Stimulated activated effector memory CD8-positive, alpha-beta T cell treated with anti-CD3 and anti-CD28 coated beads, Interleukin-12 subunit alpha, Interleukin-12 subunit beta, amount 100 ng/mL, for 72 hours (primary cell): ENCODE data around the gene TENM4.

ENCODE experiments used
- ATAC-seq: fragments of 150-1000 bp; cut with Tn5 transposase; 2 replicates; pipeline ENCODE4 v1.10.0; 2021
- DNase-seq, 2 donors: peaks; one replicate each; pipeline ENCODE4 v3.0.0; 2021 to 2022; ENCODE audit warnings: low spot score in 2 of 2
- H3K27ac Mint-ChIP-seq: one replicate; pipeline ENCODE4 v1.8.0; 2022; ENCODE audit warnings: mild to moderate bottlenecking, mixed read lengths
- H3K36me3 Mint-ChIP-seq: one replicate; pipeline ENCODE4 v1.8.0; 2022; ENCODE audit warnings: mild to moderate bottlenecking, mixed read lengths
- H3K4me1 Mint-ChIP-seq: one replicate; pipeline ENCODE4 v1.8.0; 2022; ENCODE audit warnings: mixed read lengths
- H3K4me3 Mint-ChIP-seq: one replicate; pipeline ENCODE4 v1.8.0; 2022; ENCODE audit warnings: mild to moderate bottlenecking, mixed read lengths
- H3K9me3 Mint-ChIP-seq: one replicate; pipeline ENCODE4 v1.8.0; 2022; ENCODE audit warnings: mixed read lengths

TENM4 gene

GRCh38 chr11:78696177-78696576 lies 744.7 kb downstream of the TENM4 start:
- no peak overlapping the region for H3K27ac Mint-ChIP-seq
- ATAC-seq (no peak), DNase-seq (no peak)
- no peaks in the 10 kb centered on the region for H3K4me1 Mint-ChIP-seq
- no peaks in the 10 kb centered on the region for H3K9me3 Mint-ChIP-seq
- no peaks in the 10 kb centered on the region for H3K36me3 Mint-ChIP-seq
- H3K4me3 Mint-ChIP-seq: no peak overlapping the region

GRCh38 chr11:78694152-78694551 lies 746.7 kb downstream of the TENM4 start:
- Mint-ChIP-seq H3K36me3 (no peaks in the 10 kb centered on the region), H3K4me1 (no peaks in the 10 kb centered on the region), H3K27ac (no peak overlapping the region), H3K4me3 (no peak overlapping the region), H3K9me3 (no peaks in the 10 kb centered on the region)
- DNase-seq (no peak), ATAC-seq (no peak)

- DNase-seq: no peak
- Mint-ChIP-seq H3K4me3 (no peak overlapping the region), H3K36me3 (no peaks in the 10 kb centered on the region), H3K27ac (no peak overlapping the region), H3K9me3 (no peaks in the 10 kb centered on the region), H3K4me1 (no peaks in the 10 kb centered on the region)
- ATAC-seq: no peak
Measured at GRCh38 chr11:78691215-78691614, 749.6 kb downstream of the TENM4 start.

GRCh38 chr11:78690352-78690987 lies 750.4 kb downstream of the TENM4 start:
- ATAC-seq (no peak), DNase-seq (no peak)
- Mint-ChIP-seq H3K4me3 (no peak overlapping the region), H3K27ac (no peak overlapping the region), H3K4me1 (no peaks in the 10 kb centered on the region), H3K36me3 (no peaks in the 10 kb centered on the region), H3K9me3 (no peaks in the 10 kb centered on the region)

GRCh38 chr11:78689585-78690153 lies 751.2 kb downstream of the TENM4 start:
- H3K4me1 Mint-ChIP-seq: no peaks in the 10 kb centered on the region
- H3K4me3 Mint-ChIP-seq: no peak overlapping the region
- no peak overlapping the region for H3K27ac Mint-ChIP-seq
- ATAC-seq (no peak), DNase-seq (no peak)
- H3K36me3 Mint-ChIP-seq: no peaks in the 10 kb centered on the region
- H3K9me3 Mint-ChIP-seq: no peaks in the 10 kb centered on the region

- no peak overlapping the region for H3K27ac Mint-ChIP-seq
- no peak for DNase-seq
- no peak for ATAC-seq
- H3K4me3 Mint-ChIP-seq: no peak overlapping the region
- H3K36me3 Mint-ChIP-seq: no peaks in the 10 kb centered on the region
- no peaks in the 10 kb centered on the region for H3K4me1 Mint-ChIP-seq
- H3K9me3 Mint-ChIP-seq: no peaks in the 10 kb centered on the region
Measured at GRCh38 chr11:78689101-78689500, 751.7 kb downstream of the TENM4 start.

- Mint-ChIP-seq H3K4me3 (no peak overlapping the region), H3K9me3 (peaks cover 4% of the 10 kb centered on the region), H3K27ac (no peak overlapping the region), H3K36me3 (no peaks in the 10 kb centered on the region), H3K4me1 (no peaks in the 10 kb centered on the region)
- no peak for ATAC-seq
- DNase-seq: no peak
Measured at GRCh38 chr11:78688460-78688859, 752.4 kb downstream of the TENM4 start.

- no peak overlapping the region for H3K4me3 Mint-ChIP-seq
- no peaks in the 10 kb centered on the region for H3K4me1 Mint-ChIP-seq
- no peaks in the 10 kb centered on the region for H3K36me3 Mint-ChIP-seq
- H3K27ac Mint-ChIP-seq: no peak overlapping the region
- ATAC-seq (no peak), DNase-seq (no peak)
- H3K9me3 Mint-ChIP-seq: peaks cover 4% of the 10 kb centered on the region
Measured at GRCh38 chr11:78685156-78685555, 755.7 kb downstream of the TENM4 start.

GRCh38 chr11:78684377-78684776 lies 756.5 kb downstream of the TENM4 start:
- DNase-seq: no peak

GRCh38 chr11:78683774-78684173 lies 757.1 kb downstream of the TENM4 start:
- no peak overlapping the region for H3K27ac Mint-ChIP-seq
- H3K4me3 Mint-ChIP-seq: no peak overlapping the region
- ATAC-seq (no peak), DNase-seq (no peak)
- H3K36me3 Mint-ChIP-seq: no peaks in the 10 kb centered on the region
- peaks cover 4% of the 10 kb centered on the region for H3K9me3 Mint-ChIP-seq
- no peaks in the 10 kb centered on the region for H3K4me1 Mint-ChIP-seq

More at GRCh38 chr11:78684377-78684776, 756.5 kb downstream of the TENM4 start:
- ATAC-seq: no peak
- Mint-ChIP-seq H3K27ac (no peak overlapping the region), H3K9me3 (peaks cover 4% of the 10 kb centered on the region), H3K36me3 (no peaks in the 10 kb centered on the region), H3K4me1 (no peaks in the 10 kb centered on the region), H3K4me3 (no peak overlapping the region)

GRCh38 chr11:78676026-78676557 lies 764.7 kb downstream of the TENM4 start:
- H3K4me1 Mint-ChIP-seq: no peaks in the 10 kb centered on the region
- no peak for ATAC-seq
- no peak overlapping the region for H3K4me3 Mint-ChIP-seq
- H3K36me3 Mint-ChIP-seq: no peaks in the 10 kb centered on the region
- DNase-seq: no peak
- no peak overlapping the region for H3K27ac Mint-ChIP-seq
- H3K9me3 Mint-ChIP-seq: no peaks in the 10 kb centered on the region

GRCh38 chr11:78672850-78673620 lies 767.8 kb downstream of the TENM4 start:
- H3K36me3 Mint-ChIP-seq: no peaks in the 10 kb centered on the region
- ATAC-seq: no peak

GRCh38 chr11:78669249-78669648 lies 771.6 kb downstream of the TENM4 start:
- Mint-ChIP-seq H3K36me3 (no peaks in the 10 kb centered on the region), H3K9me3 (no peaks in the 10 kb centered on the region), H3K4me1 (no peaks in the 10 kb centered on the region), H3K27ac (no peak overlapping the region), H3K4me3 (no peak overlapping the region)
- no peak for ATAC-seq
- no peak for DNase-seq

More at GRCh38 chr11:78672850-78673620, 767.8 kb downstream of the TENM4 start:
- H3K27ac Mint-ChIP-seq: no peak overlapping the region
- no peak for DNase-seq
- no peak overlapping the region for H3K4me3 Mint-ChIP-seq
- H3K4me1 Mint-ChIP-seq: no peaks in the 10 kb centered on the region
- no peaks in the 10 kb centered on the region for H3K9me3 Mint-ChIP-seq

- DNase-seq (no peak), ATAC-seq (no peak)
- H3K36me3 Mint-ChIP-seq: no peaks in the 10 kb centered on the region
- H3K4me3 Mint-ChIP-seq: no peak overlapping the region
- H3K27ac Mint-ChIP-seq: no peak overlapping the region
- no peaks in the 10 kb centered on the region for H3K4me1 Mint-ChIP-seq
- H3K9me3 Mint-ChIP-seq: no peaks in the 10 kb centered on the region
Measured at GRCh38 chr11:78667461-78667860, 773.4 kb downstream of the TENM4 start.

- no peak overlapping the region for H3K4me3 Mint-ChIP-seq
- H3K9me3 Mint-ChIP-seq: no peaks in the 10 kb centered on the region
- ATAC-seq (no peak), DNase-seq (no peak)
- H3K36me3 Mint-ChIP-seq: no peaks in the 10 kb centered on the region
- H3K27ac Mint-ChIP-seq: no peak overlapping the region
- no peaks in the 10 kb centered on the region for H3K4me1 Mint-ChIP-seq
Measured at GRCh38 chr11:78666675-78667160, 774.1 kb downstream of the TENM4 start.

GRCh38 chr11:78664636-78665035 lies 776.2 kb downstream of the TENM4 start:
- no peaks in the 10 kb centered on the region for H3K36me3 Mint-ChIP-seq
- no peak overlapping the region for H3K4me3 Mint-ChIP-seq
- DNase-seq: no peak
- no peak overlapping the region for H3K27ac Mint-ChIP-seq
- no peaks in the 10 kb centered on the region for H3K9me3 Mint-ChIP-seq
- H3K4me1 Mint-ChIP-seq: no peaks in the 10 kb centered on the region
- no peak for ATAC-seq
